SK-N-SH treated with all-trans-retinoic acid at 6 μM for 48 hours (cell line): ENCODE results near the gene KIF6.

Experiments used
- ATAC-seq: fragments of 200-7000 bp; cut with Tn5 transposase; 3 replicates; pipeline ENCODE4 v1.9.1; 2020; ENCODE audit warnings: mild to moderate bottlenecking, moderate library complexity
- ARNTL ChIP-seq: fragments of 450-650 bp; formaldehyde crosslinking; IDR thresholded peaks from 2 replicates; pipeline ENCODE4 v1.5.0; 2020; ENCODE audit warnings: low read depth, mild to moderate bottlenecking, moderate library complexity, borderline replicate concordance
- BACH2 ChIP-seq: fragments of 250-450 bp; sonication (Bioruptor Pico); IDR thresholded peaks from 2 replicates; pipeline ENCODE4 v1.9.0; 2021; ENCODE audit warnings: mild to moderate bottlenecking, borderline replicate concordance
- CSDC2 ChIP-seq: fragments of 250-450 bp; sonication (Bioruptor Pico); IDR thresholded peaks from 2 replicates; pipeline ENCODE4 v1.5.0; 2020; ENCODE audit warnings: mild to moderate bottlenecking, moderate library complexity
- CSRNP3 ChIP-seq: fragments of 250-450 bp; sonication (Bioruptor Pico); IDR thresholded peaks from 2 replicates; pipeline ENCODE4 v1.5.1; 2021; ENCODE audit warnings: mild to moderate bottlenecking, moderate library complexity
- ESRRG ChIP-seq: fragments of 250-450 bp; sonication (Bioruptor Pico); IDR thresholded peaks from 2 replicates; pipeline ENCODE4 v1.6.1; 2021; ENCODE audit warnings: mild to moderate bottlenecking
- GLIS3 ChIP-seq: fragments of 250-450 bp; sonication (Bioruptor Pico); IDR thresholded peaks from 2 replicates; pipeline ENCODE4 v1.5.0; 2020; ENCODE audit warnings: mild to moderate bottlenecking, moderate library complexity
- ISL1 ChIP-seq: fragments of 250-450 bp; sonication (Bioruptor Pico); IDR thresholded peaks from 2 replicates; pipeline ENCODE4 v2.1.2; 2022; ENCODE audit warnings: mild to moderate bottlenecking, moderate library complexity
- OSR1 ChIP-seq: fragments of 250-450 bp; sonication (Bioruptor Pico); IDR thresholded peaks from 2 replicates; pipeline ENCODE4 v1.8.0; 2022; ENCODE audit warnings: moderate library complexity, mild to moderate bottlenecking, inconsistent platforms
- PATZ1 ChIP-seq: fragments of 250-450 bp; sonication (Bioruptor Pico); IDR thresholded peaks from 2 replicates; pipeline ENCODE4 v1.8.0; 2020; ENCODE audit warnings: mild to moderate bottlenecking, moderate library complexity, borderline replicate concordance
- POU6F1 ChIP-seq: fragments of 250-450 bp; sonication (Bioruptor Pico); IDR thresholded peaks from 2 replicates; pipeline ENCODE4 v1.8.0; 2021; ENCODE audit warnings: low read depth, mild to moderate bottlenecking, moderate library complexity, borderline replicate concordance
- PPARA ChIP-seq: fragments of 250-450 bp; sonication (Bioruptor Pico); IDR thresholded peaks from 2 replicates; pipeline ENCODE4 v1.5.0; 2020; ENCODE audit warnings: mild to moderate bottlenecking, borderline replicate concordance
- RARB ChIP-seq: fragments of 250-450 bp; sonication (Bioruptor Pico); IDR thresholded peaks from 2 replicates; pipeline ENCODE4 v1.8.0; 2021; ENCODE audit warnings: mild to moderate bottlenecking, moderate library complexity
- SNAI2 ChIP-seq: fragments of 250-450 bp; sonication (Bioruptor Pico); IDR thresholded peaks from 2 replicates; pipeline ENCODE4 v1.5.0; 2020; ENCODE audit warnings: mild to moderate bottlenecking, moderate library complexity
- TCF4 ChIP-seq: fragments of 250-450 bp; sonication (Bioruptor Pico); IDR thresholded peaks from 2 replicates; pipeline ENCODE4 v1.8.0; 2021; ENCODE audit warnings: mild to moderate bottlenecking, moderate library complexity, borderline replicate concordance
- TOX ChIP-seq: fragments of 250-450 bp; sonication (Bioruptor Pico); IDR thresholded peaks from 2 replicates; pipeline ENCODE4 v1.8.0; 2021; ENCODE audit warnings: mild to moderate bottlenecking, moderate library complexity, borderline replicate concordance
- ZC3H10 ChIP-seq: fragments of 250-450 bp; sonication (Bioruptor Pico); IDR thresholded peaks from 2 replicates; pipeline ENCODE4 v1.5.1; 2021; ENCODE audit warnings: mild to moderate bottlenecking, moderate library complexity
- ZFP3 ChIP-seq: fragments of 250-450 bp; sonication (Bioruptor Pico); IDR thresholded peaks from 2 replicates; pipeline ENCODE4 v1.5.0; 2020; ENCODE audit warnings: mild to moderate bottlenecking, moderate library complexity
- ZFP30 ChIP-seq: fragments of 450-650 bp; formaldehyde crosslinking; IDR thresholded peaks from 2 replicates; pipeline ENCODE4 v1.5.0; 2022; ENCODE audit warnings: mild to moderate bottlenecking, moderate library complexity
- ZNF565 ChIP-seq: fragments of 450-650 bp; formaldehyde crosslinking; conservative IDR thresholded peaks from 2 replicates; pipeline ENCODE4 v1.5.0; 2020; ENCODE audit warnings: low read depth, mild to moderate bottlenecking, moderate library complexity
- ZNF8 ChIP-seq: fragments of 450-650 bp; formaldehyde crosslinking; IDR thresholded peaks from 2 replicates; pipeline ENCODE4 v1.5.0; 2020; ENCODE audit warnings: mild to moderate bottlenecking, moderate library complexity
- TF ChIP-seq, protein P1 (sequence below): fragments of 250-450 bp; sonication (Bioruptor Pico); IDR thresholded peaks from 2 replicates; pipeline ENCODE4 v1.5.0; 2020; ENCODE audit warnings: mild to moderate bottlenecking, moderate library complexity
- TF ChIP-seq, protein P2 (sequence below): fragments of 250-450 bp; sonication (Bioruptor Pico); IDR thresholded peaks from 2 replicates; pipeline ENCODE4 v1.5.1; 2020; ENCODE audit warnings: low read depth, mild to moderate bottlenecking, moderate library complexity

KIF6 gene

DNA sequence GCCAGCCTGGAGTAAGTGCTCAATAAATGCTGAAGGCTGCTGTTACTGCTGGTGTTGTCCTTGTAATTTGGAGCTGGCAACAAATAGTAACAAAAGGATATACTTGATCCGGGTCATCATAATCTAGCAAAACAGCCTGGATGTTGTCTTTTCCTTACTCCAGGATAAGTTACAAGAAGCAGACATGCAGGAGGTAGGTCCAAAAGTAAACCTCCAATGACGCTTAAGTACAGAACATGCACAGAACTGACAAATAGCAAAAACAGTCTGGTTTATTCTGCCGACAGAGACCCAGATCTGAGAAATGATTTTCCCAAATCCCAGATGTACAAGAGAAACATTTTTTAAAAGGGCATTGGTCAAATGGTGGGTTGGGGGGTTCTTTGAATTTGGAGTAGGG is 309.7 kb downstream of the KIF6 start:
- TF ChIP-seq ISL1 (CRISPR knock-in tag) (no peak), PATZ1 (CRISPR knock-in tag) (no peak), PPARA (CRISPR knock-in tag) (no peak), BACH2 (CRISPR knock-in tag) (no peak), TCF4 (no peak), ZNF565 (no peak), CSDC2 (CRISPR knock-in tag) (no peak), POU6F1 (CRISPR knock-in tag) (no peak), RARB (CRISPR knock-in tag) (no peak), ZNF8 (CRISPR knock-in tag) (no peak), ZFP30 (CRISPR knock-in tag) (no peak), TOX (CRISPR knock-in tag) (no peak), SNAI2 (CRISPR knock-in tag) (no peak), ZFP3 (no peak), OSR1 (no peak), ARNTL (no peak), CSRNP3 (no peak), ESRRG (CRISPR knock-in tag) (no peak)
- TF ChIP-seq, protein P1, sequence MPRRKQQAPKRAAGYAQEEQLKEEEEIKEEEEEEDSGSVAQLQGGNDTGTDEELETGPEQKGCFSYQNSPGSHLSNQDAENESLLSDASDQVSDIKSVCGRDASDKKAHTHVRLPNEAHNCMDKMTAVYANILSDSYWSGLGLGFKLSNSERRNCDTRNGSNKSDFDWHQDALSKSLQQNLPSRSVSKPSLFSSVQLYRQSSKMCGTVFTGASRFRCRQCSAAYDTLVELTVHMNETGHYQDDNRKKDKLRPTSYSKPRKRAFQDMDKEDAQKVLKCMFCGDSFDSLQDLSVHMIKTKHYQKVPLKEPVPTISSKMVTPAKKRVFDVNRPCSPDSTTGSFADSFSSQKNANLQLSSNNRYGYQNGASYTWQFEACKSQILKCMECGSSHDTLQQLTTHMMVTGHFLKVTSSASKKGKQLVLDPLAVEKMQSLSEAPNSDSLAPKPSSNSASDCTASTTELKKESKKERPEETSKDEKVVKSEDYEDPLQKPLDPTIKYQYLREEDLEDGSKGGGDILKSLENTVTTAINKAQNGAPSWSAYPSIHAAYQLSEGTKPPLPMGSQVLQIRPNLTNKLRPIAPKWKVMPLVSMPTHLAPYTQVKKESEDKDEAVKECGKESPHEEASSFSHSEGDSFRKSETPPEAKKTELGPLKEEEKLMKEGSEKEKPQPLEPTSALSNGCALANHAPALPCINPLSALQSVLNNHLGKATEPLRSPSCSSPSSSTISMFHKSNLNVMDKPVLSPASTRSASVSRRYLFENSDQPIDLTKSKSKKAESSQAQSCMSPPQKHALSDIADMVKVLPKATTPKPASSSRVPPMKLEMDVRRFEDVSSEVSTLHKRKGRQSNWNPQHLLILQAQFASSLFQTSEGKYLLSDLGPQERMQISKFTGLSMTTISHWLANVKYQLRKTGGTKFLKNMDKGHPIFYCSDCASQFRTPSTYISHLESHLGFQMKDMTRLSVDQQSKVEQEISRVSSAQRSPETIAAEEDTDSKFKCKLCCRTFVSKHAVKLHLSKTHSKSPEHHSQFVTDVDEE (CRISPR knock-in tag) = no peak
- TF ChIP-seq, all 23 proteins: peak for 0
- no peak for ATAC-seq

GRCh38 chr6:39411465-39411864 is 313.7 kb downstream of the KIF6 start:
- ATAC-seq = no peak
- TF ChIP-seq ZFP30 (CRISPR knock-in tag) (no peak), PPARA (CRISPR knock-in tag) (no peak), ESRRG (CRISPR knock-in tag) (no peak), SNAI2 (CRISPR knock-in tag) (no peak), GLIS3 (no peak), CSDC2 (CRISPR knock-in tag) (no peak), ZC3H10 (CRISPR knock-in tag) (no peak), ZFP3 (no peak), BACH2 (CRISPR knock-in tag) (no peak)
- TF ChIP-seq, protein P2, sequence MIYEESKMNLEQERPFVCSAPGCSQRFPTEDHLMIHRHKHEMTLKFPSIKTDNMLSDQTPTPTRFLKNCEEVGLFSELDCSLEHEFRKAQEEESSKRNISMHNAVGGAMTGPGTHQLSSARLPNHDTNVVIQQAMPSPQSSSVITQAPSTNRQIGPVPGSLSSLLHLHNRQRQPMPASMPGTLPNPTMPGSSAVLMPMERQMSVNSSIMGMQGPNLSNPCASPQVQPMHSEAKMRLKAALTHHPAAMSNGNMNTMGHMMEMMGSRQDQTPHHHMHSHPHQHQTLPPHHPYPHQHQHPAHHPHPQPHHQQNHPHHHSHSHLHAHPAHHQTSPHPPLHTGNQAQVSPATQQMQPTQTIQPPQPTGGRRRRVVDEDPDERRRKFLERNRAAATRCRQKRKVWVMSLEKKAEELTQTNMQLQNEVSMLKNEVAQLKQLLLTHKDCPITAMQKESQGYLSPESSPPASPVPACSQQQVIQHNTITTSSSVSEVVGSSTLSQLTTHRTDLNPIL (CRISPR knock-in tag) = no peak
- TF ChIP-seq, protein P1 (CRISPR knock-in tag) = no peak
